Measurements from ENCODE around the gene PAMR1.
"Not testable (repeated sequence)": the region's sequence is repeated elsewhere in the genome, so short reads cannot be mapped to it uniquely, and the experiment has no call there.

Gene PAMR1

GRCh38 chr11:35525501-35526175, at the start of gene PAMR1:
TSS of gene PAMR1 (minus strand) at chr11:35525616. CDS start at chr11:35525585, 31 bp downstream.
- in situ Hi-C loops (cut with HindIII; ENCODE audit: low sequenced_read_pairs), result no loop called here

GRCh38 chr11:35571696-35572095, 46.3 kb upstream of the PAMR1 start:
- in situ Hi-C loops (cut with HindIII; ENCODE audit: low sequenced_read_pairs), result no loop called here

- in situ Hi-C loops (cut with HindIII; ENCODE audit: low sequenced_read_pairs), result no loop called here
Measured at GRCh38 chr11:35567737-35568465, 42.5 kb upstream of the PAMR1 start.

GRCh38 chr11:35566885-35567284, 41.5 kb upstream of the PAMR1 start:
- in situ Hi-C loops (cut with HindIII; ENCODE audit: low sequenced_read_pairs), result no loop called here

- in situ Hi-C loops (cut with HindIII; ENCODE audit: low sequenced_read_pairs), result no loop called here
Measured at GRCh38 chr11:35566181-35566580, 40.8 kb upstream of the PAMR1 start.

- in situ Hi-C loops (cut with HindIII; ENCODE audit: low sequenced_read_pairs), result no loop called here
Measured at GRCh38 chr11:35564245-35564595, 38.8 kb upstream of the PAMR1 start.

- in situ Hi-C loops (cut with HindIII; ENCODE audit: low sequenced_read_pairs), result no loop called here
Measured at GRCh38 chr11:35563484-35564244, 38.2 kb upstream of the PAMR1 start.

GRCh38 chr11:35559949-35560348, 34.5 kb upstream of the PAMR1 start:
- in situ Hi-C loops (cut with HindIII; ENCODE audit: low sequenced_read_pairs), result no loop called here

GRCh38 chr11:35558513-35558912, 33.1 kb upstream of the PAMR1 start:
- in situ Hi-C loops (cut with HindIII; ENCODE audit: low sequenced_read_pairs), result no loop called here

GRCh38 chr11:35555488-35555887, 30.1 kb upstream of the PAMR1 start:
- in situ Hi-C loops (cut with HindIII; ENCODE audit: low sequenced_read_pairs), result no loop called here

GRCh38 chr11:35554491-35555437, 29.3 kb upstream of the PAMR1 start:
- in situ Hi-C loops (cut with HindIII; ENCODE audit: low sequenced_read_pairs), result no loop called here

GRCh38 chr11:35553831-35554230, 28.4 kb upstream of the PAMR1 start:
- in situ Hi-C loops (cut with HindIII; ENCODE audit: low sequenced_read_pairs), result no loop called here

- in situ Hi-C loops (cut with HindIII; ENCODE audit: low sequenced_read_pairs), result no loop called here
Measured at GRCh38 chr11:35553021-35553420, 27.6 kb upstream of the PAMR1 start.

GRCh38 chr11:35552616-35553015, 27.2 kb upstream of the PAMR1 start:
- in situ Hi-C loops (cut with HindIII; ENCODE audit: low sequenced_read_pairs), result no loop called here

- in situ Hi-C loops (cut with HindIII; ENCODE audit: low sequenced_read_pairs), result no loop called here
Measured at GRCh38 chr11:35550374-35551036, 25.1 kb upstream of the PAMR1 start.

- in situ Hi-C loops (cut with HindIII; ENCODE audit: low sequenced_read_pairs), result no loop called here
Measured at GRCh38 chr11:35549787-35550186, 24.4 kb upstream of the PAMR1 start.

GRCh38 chr11:35548925-35549561, 23.6 kb upstream of the PAMR1 start:
- in situ Hi-C loops (cut with HindIII; ENCODE audit: low sequenced_read_pairs), result no loop called here

GRCh38 chr11:35547995-35548394, 22.6 kb upstream of the PAMR1 start:
- in situ Hi-C loops (cut with HindIII; ENCODE audit: low sequenced_read_pairs), result not testable (repeated sequence)

GRCh38 chr11:35546317-35546716, 20.9 kb upstream of the PAMR1 start:
- in situ Hi-C loops (cut with HindIII; ENCODE audit: low sequenced_read_pairs), result no loop called here

Measured in DLD1 (cell line).